Activated T-helper 2 cell treated with anti-CD3 and anti-CD28 coated beads, Interferon-gamma antibody, Interleukin-2, Interleukin-4, amounts not matched to agents 10 μg/mL and 5 μg/mL and 100 μg/mL, durations not matched to agents 14 hours and 24 hours and 36 hours (primary cell): ENCODE results near the gene KRT222. TPM values are rescaled to one million over a fixed set of nuclear protein-coding genes. Genes with fewer than 3 reads are reported as not detected.

Experiments
- DNase-seq: peaks from one replicate; pipeline ENCODE4 v3.0.0; 2021; ENCODE audit warnings: low spot score
- H3K27ac Mint-ChIP-seq: one replicate; pipeline ENCODE4 v1.8.0; 2021; ENCODE audit warnings: mixed read lengths
- H3K27me3 Mint-ChIP-seq: one replicate; pipeline ENCODE4 v1.8.0; 2021; ENCODE audit warnings: low read depth, mixed read lengths
- H3K36me3 Mint-ChIP-seq: one replicate; pipeline ENCODE4 v1.8.0; 2021; ENCODE audit warnings: low read depth, mixed read lengths
- H3K4me1 Mint-ChIP-seq: one replicate; pipeline ENCODE4 v1.8.0; 2021; ENCODE audit warnings: low read depth, mixed read lengths
- H3K4me3 Mint-ChIP-seq: one replicate; pipeline ENCODE4 v1.8.0; 2021; ENCODE audit warnings: low read depth, mild to moderate bottlenecking, moderate library complexity, mixed read lengths
- H3K9me3 Mint-ChIP-seq: one replicate; pipeline ENCODE4 v1.8.0; 2021; ENCODE audit warnings: mixed read lengths
- intact Hi-C: fragments of 100-400 bp; cut with micrococcal nuclease; formaldehyde crosslinking; loops from one replicate; pipeline ENCODE4 v1.15.1; 2023
- total RNA-seq: library from RNA; stranded (reverse); gene quantifications from 2 replicates; pipeline ENCODE4 v1.2.3, GENCODE V29; 2022

Gene KRT222
- total RNA-seq, 1 donor from 2014 or later: 0.43 TPM

DNA sequence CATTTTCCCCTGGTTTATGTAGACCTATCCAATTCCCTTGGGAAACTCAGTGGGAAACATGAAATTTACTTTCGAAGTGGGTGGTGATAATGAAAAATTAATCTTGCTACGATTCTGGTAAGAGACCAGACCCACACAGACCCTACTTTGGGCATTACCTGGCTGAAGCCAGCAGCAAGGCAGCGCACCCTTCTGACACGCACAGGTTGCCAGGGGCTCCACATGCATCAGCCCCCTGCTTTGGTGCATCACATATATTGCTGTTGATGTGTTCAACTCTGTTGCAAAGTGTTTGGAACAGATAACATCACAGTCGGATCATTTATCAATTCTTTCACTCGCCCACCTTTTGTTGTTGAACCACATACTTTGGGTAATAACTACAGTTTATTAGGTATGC is 44.0 kb downstream of the KRT222 start:
- peak overlapping the region; percentile 43 for H3K27ac Mint-ChIP-seq
- intact Hi-C loops: loop anchor here (2.0 to 5.0 kb wide), 2 partner anchors 106 to 171 kb away; no protein-coding TSS in a partner anchor
- H3K27me3 Mint-ChIP-seq: no peaks in the 10 kb centered on the region
- peaks cover 7% of the 10 kb centered on the region for H3K36me3 Mint-ChIP-seq
- H3K9me3 Mint-ChIP-seq: no peaks in the 10 kb centered on the region
- no peak for DNase-seq
- H3K4me3 Mint-ChIP-seq: no peak overlapping the region
- peaks cover 59% of the 10 kb centered on the region for H3K4me1 Mint-ChIP-seq

- H3K27ac Mint-ChIP-seq: no peak overlapping the region
- peaks cover 60% of the 10 kb centered on the region for H3K4me1 Mint-ChIP-seq
- H3K27me3 Mint-ChIP-seq: no peaks in the 10 kb centered on the region
- DNase-seq: no peak
- no peaks in the 10 kb centered on the region for H3K9me3 Mint-ChIP-seq
- H3K4me3 Mint-ChIP-seq: peak overlapping the region; percentile 62
- intact Hi-C loops: no loop called here
- no peaks in the 10 kb centered on the region for H3K36me3 Mint-ChIP-seq
Observed at GRCh38 chr17:40618754-40619625, 46.0 kb downstream of the KRT222 start.

DNA sequence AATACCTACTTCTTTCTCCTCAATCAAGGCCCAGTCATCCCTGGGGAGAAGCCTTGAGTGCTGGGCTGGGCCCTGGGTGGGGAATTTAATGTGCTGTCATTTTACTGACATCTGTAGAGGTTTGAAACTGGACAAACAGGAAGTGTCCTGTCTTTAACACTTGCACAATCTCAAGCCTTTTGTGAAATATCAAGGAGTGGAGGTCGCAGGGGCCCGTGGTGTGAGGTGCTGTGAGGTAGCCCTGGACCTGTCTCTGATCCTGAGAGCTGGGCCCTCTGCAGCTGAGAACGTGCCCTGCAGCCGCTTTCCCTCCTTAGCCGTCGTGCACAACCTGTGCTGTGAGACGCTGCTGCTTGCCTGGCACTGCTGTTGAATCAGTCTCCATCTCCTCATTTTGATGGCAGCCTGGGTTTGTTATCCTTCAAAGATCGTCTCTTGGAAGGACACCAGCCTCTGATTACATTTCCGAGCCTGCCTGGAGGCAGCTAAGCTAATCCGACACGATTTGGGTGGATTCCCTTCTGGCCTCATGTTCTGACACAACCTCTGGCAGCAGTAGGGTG is 47.2 kb downstream of the KRT222 start:
- intact Hi-C loops: no loop called here
- no peak overlapping the region for H3K4me3 Mint-ChIP-seq
- peaks cover 60% of the 10 kb centered on the region for H3K4me1 Mint-ChIP-seq
- H3K36me3 Mint-ChIP-seq: no peaks in the 10 kb centered on the region
- no peak for DNase-seq
- H3K27me3 Mint-ChIP-seq: no peaks in the 10 kb centered on the region
- H3K27ac Mint-ChIP-seq: no peak overlapping the region
- no peaks in the 10 kb centered on the region for H3K9me3 Mint-ChIP-seq

DNA sequence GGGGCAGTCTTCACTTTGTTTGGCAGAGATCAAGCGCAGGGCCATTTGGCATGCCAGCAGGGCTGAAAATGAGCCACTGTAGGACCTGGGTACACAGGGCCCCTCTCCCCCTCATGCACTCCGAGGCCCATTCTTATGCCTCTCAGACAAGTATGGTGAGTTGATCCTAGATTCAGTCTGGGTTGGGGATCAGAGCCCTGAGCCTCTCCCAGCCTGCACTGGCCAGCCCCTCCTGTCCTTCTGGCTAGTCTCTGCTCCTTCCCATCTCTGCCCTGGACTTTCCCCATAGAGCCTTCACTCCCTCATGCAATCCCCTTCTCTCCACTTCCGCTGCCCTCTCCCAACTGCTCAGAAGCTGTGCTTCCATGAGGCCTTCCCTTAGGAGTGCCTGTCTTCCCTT is 48.4 kb downstream of the KRT222 start:
- Mint-ChIP-seq H3K4me1 (peaks cover 58% of the 10 kb centered on the region), H3K27ac (peak overlapping the region; percentile 17), H3K36me3 (no peaks in the 10 kb centered on the region), H3K4me3 (no peak overlapping the region), H3K9me3 (no peaks in the 10 kb centered on the region), H3K27me3 (no peaks in the 10 kb centered on the region)
- intact Hi-C loops: no loop called here
- DNase-seq: no peak

- Mint-ChIP-seq H3K9me3 (no peaks in the 10 kb centered on the region), H3K4me1 (peaks cover 58% of the 10 kb centered on the region), H3K27ac (no peak overlapping the region), H3K4me3 (no peak overlapping the region), H3K27me3 (no peaks in the 10 kb centered on the region), H3K36me3 (no peaks in the 10 kb centered on the region)
- no peak for DNase-seq
- intact Hi-C loops: no loop called here
Observed at GRCh38 chr17:40615841-40616476, 49.0 kb downstream of the KRT222 start.

DNA sequence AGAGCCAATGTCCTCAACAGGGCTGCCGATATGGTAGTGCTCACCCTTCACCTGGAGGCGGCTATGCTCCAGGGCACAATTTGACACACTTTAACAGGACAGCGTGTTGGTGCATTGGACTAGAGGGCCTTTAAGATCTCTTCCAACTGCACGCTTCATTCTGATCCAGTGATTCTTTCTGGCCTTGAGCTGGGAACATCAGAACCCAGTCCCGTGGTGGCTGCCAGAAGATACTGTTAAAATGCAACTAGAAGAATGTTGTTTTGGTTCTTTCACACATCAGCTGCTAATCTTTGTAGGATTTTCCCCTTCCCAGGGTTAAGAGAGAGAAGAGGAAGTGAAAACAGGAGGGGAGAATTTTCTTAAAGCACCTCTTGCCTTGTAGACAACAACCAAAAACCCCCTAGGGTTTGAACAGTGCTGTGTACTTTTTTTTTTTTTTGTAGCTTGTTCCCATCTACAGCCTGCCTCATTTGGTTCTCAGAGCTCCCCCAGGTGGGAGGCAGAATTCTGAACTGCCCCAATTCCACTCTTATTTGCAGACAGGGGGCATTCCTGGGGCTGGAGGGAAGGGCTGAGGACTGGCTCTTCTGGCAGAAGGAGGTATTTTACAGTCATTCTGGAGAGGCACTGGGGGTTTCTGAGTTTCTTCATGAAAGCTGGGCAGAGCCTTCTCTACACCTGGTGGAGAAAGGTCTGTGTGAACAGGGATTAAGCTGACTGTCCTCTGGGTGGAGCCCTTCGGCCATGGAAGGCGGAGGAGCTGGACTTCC is 49.7 kb downstream of the KRT222 start:
- H3K9me3 Mint-ChIP-seq: no peaks in the 10 kb centered on the region
- H3K27me3 Mint-ChIP-seq: no peaks in the 10 kb centered on the region
- H3K36me3 Mint-ChIP-seq: no peaks in the 10 kb centered on the region
- H3K27ac Mint-ChIP-seq: peak overlapping the region; percentile 85
- H3K4me1 Mint-ChIP-seq: peaks cover 59% of the 10 kb centered on the region
- intact Hi-C loops: no loop called here
- peak overlapping the region; percentile 59 for H3K4me3 Mint-ChIP-seq
- no peak for DNase-seq

- H3K4me3 Mint-ChIP-seq: no peak overlapping the region
- H3K27ac Mint-ChIP-seq: peak overlapping the region; percentile 85
- intact Hi-C loops: no loop called here
- DNase-seq: no peak
- H3K9me3 Mint-ChIP-seq: no peaks in the 10 kb centered on the region
- H3K4me1 Mint-ChIP-seq: peaks cover 61% of the 10 kb centered on the region
- H3K36me3 Mint-ChIP-seq: no peaks in the 10 kb centered on the region
- H3K27me3 Mint-ChIP-seq: no peaks in the 10 kb centered on the region
Observed at GRCh38 chr17:40614431-40615067, 50.4 kb downstream of the KRT222 start.

DNA sequence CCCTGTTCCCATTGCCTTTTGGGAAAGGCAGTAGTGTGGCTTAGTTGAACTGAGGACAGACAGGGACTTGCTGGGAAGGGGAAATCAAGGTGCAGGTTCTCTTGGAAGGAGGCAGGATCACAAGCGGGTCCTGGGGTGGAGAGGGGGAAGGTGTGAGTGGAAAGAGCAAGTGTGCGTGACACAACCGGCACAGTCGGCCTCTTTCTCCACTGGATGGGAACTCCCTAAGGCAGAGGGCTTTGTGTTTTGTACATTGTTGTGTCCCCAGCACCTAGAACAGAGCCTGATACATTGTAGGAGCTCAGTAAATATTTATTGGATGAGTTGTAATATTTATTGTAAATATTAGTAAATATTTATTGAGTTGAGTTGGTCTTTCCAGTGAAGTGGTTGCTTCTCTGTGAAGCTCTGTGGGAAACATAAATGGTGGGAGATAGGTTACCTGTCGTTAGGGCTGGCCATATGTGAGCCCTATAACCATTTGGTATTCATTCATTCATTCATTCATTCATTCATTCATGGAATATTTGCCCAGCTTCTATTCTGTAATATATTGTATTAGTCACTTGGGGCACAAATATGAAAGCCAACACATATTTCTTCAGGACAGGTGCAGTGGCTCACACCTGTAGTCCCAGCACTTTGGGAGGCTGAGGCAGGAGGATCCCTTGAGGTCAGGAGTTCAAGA is 51.4 kb downstream of the KRT222 start:
- intact Hi-C loops: no loop called here
- Mint-ChIP-seq H3K27me3 (no peaks in the 10 kb centered on the region), H3K9me3 (no peaks in the 10 kb centered on the region), H3K4me1 (peaks cover 70% of the 10 kb centered on the region), H3K36me3 (no peaks in the 10 kb centered on the region), H3K4me3 (peak overlapping the region; percentile 11), H3K27ac (peak overlapping the region; percentile 56)
- no peak for DNase-seq

- Mint-ChIP-seq H3K36me3 (no peaks in the 10 kb centered on the region), H3K27me3 (no peaks in the 10 kb centered on the region), H3K4me3 (peak overlapping the region; percentile 11), H3K9me3 (no peaks in the 10 kb centered on the region), H3K27ac (peak overlapping the region; percentile 56), H3K4me1 (peaks cover 77% of the 10 kb centered on the region)
- no peak for DNase-seq
- intact Hi-C loops: no loop called here
Observed at GRCh38 chr17:40612599-40613244, 52.3 kb downstream of the KRT222 start.

GRCh38 chr17:40611840-40612474 is 53.0 kb downstream of the KRT222 start:
- H3K27ac Mint-ChIP-seq: peak overlapping the region; percentile 36
- H3K9me3 Mint-ChIP-seq: no peaks in the 10 kb centered on the region
- H3K27me3 Mint-ChIP-seq: no peaks in the 10 kb centered on the region
- DNase-seq: no peak
- no peaks in the 10 kb centered on the region for H3K36me3 Mint-ChIP-seq
- peaks cover 80% of the 10 kb centered on the region for H3K4me1 Mint-ChIP-seq
- peak overlapping the region; percentile 46 for H3K4me3 Mint-ChIP-seq
- intact Hi-C loops: no loop called here

GRCh38 chr17:40610359-40610758 is 54.6 kb downstream of the KRT222 start:
- intact Hi-C loops: no loop called here
- H3K4me1 Mint-ChIP-seq: peaks cover 83% of the 10 kb centered on the region
- DNase-seq: no peak
- H3K4me3 Mint-ChIP-seq: no peak overlapping the region
- H3K9me3 Mint-ChIP-seq: no peaks in the 10 kb centered on the region
- no peaks in the 10 kb centered on the region for H3K36me3 Mint-ChIP-seq
- no peaks in the 10 kb centered on the region for H3K27me3 Mint-ChIP-seq
- peak overlapping the region; percentile 70 for H3K27ac Mint-ChIP-seq
